NCI-H1092 (cell line): ENCODE data around the gene TTLL9.

Source experiments
- DNase-seq: peaks from one replicate; lab custom pipeline; 2025; lab: John Stamatoyannopoulos, UW

The TTLL9 gene

DNA sequence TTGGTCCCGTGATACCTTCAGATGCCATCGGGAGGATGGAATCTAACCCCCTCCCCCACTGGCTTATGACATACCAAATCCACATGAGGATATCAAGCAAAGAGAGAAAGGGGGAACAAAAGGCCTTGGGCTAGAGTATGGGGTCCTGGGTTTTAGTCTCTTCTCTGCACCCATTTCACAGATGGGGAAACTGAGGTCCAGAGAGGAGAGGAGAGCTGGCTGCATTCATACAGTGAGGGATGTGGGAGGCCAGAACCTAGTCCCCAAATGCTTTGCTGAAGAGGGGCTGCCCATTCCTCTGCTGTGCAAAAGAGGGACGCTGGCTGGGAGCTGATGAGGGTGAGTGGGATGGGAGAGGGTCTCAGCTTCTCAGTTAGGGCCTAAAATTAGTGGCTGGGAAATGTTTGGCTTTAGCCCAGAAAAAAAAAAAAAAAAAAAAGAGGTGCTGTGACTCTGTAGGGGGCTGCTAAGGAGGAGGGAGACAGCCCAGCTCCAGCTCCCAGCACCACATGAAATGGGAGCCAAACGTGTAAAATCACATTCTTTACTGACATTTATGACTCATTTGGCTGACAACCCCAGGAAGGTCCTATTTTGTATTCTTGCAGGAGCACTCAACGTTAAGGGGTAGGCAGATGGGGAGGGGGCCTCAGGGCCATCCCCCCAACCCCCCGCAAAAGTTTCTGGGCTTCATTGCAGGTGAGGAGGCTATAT, 109.4 kb downstream of the TTLL9 start:
- no peak for DNase-seq

DNA sequence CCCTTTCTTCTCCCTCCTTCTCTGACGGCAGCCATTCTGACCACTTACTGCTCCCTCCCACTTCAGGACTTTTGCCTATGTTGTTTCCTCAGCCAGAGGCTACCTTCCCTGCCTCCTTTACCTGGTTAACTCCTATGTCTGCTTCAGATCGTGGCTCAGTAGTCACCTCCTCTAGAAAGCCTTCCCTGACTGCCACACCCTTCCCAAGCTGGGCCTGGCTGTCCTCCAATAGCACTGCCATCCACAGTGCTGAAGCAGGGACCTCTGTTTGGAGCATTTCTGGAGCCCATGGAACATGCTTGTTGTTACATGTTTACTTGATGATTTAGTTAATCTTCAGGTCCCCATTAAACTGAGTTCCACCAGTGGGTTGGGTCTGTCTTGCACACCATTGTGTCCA, 111.3 kb downstream of the TTLL9 start:
- DNase-seq: no peak

DNA sequence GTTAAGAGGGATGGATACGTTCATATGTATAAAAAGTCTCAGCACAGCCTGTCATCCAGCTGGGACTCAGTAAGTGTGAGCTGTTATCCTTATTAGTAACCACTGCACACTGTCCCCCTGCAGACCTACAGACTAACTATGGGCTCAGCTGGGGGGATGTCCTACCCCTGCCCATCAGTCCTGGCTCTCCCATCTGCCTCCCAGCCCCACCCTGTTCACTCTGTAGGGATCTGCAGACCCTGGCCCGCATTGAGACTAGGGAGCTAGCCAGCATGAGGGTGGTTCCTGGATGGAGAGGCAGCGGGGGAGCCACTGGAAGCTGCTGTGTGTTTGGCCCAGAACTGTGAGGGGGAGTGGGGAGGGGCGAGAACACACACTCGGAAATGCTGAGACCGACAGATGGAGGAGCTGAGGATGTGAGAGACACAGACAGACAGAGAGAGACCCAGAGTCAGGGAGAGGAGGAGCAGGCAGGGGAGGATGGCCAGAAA, 114.6 kb downstream of the TTLL9 start:
- no peak for DNase-seq

DNA sequence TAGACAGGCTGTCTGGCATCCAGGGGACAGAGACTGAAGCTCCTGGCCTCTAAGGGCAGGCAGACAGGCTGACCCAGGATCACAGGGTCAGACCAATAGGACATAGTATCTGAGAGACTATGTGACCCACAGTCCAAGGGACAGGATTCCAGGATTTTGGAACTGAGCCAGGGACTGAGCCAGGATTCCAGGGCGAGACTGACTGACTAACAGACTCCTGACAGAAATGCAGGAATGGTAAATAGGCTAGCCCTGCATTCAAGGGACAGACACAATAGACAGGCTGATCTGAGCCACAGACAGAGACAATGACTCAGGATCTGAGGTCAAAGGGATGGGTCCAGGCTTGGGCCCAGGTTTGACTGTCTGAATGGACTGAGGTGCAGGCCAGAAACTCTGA, 117.3 kb downstream of the TTLL9 start:
- no peak for DNase-seq

DNA sequence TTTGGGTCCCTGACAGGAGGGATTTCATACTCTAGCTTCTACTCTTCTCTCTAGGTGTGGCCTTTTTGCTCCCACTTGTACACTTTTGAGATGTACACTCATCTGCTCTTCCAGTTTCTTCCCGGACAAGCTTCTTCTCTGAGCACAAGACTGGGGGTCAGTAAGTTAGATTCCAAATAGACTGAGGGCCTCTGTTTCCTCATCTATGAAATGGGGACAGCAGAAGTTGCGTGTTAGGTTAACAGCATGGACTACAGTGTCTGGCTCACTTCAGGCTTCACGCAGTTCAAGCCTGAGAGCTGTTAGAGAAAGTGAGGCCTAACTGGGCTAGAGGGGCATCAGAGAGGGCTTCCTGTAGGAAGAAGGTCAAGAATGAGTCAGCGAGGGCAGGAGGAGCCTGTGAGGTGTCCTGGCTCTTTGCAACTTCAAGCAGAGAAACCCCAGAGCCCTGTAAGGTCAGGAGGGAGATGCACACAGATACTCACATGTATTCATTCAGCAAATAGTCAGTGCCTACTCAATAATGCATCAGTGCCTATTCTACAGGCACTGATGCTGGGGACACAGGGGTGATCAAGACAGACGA, 118.1 kb downstream of the TTLL9 start:
- no peak for DNase-seq

DNA sequence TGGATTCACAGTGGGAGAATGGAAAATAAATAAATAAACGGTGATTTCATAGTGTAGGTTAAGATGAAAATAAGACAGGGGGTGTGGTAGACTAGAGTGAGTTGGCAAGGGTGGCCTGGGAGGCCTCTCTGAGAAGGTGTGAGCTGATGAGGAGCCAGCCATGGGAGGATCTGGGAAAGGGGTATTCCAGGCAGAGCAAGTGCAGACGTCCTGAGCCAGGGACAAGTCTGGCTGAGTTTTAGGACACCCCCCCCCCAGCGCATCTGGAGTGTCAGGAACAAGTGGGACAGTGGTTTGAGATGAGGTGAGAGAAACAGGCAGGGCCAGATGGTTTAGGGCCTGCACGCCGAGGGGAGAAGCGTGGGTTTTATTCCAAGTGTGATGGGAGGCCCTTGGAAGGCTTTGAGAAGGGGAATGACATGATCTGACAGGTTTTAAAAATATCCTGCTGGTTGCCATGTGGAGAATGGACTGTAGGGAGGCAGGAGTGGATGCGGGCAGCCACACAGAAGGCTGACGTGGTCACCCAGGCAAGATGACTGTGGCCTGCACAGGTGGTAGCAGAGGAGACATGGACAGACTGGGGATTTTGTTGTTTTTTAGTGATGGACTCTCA, 118.7 kb downstream of the TTLL9 start:
- DNase-seq: no peak

DNA sequence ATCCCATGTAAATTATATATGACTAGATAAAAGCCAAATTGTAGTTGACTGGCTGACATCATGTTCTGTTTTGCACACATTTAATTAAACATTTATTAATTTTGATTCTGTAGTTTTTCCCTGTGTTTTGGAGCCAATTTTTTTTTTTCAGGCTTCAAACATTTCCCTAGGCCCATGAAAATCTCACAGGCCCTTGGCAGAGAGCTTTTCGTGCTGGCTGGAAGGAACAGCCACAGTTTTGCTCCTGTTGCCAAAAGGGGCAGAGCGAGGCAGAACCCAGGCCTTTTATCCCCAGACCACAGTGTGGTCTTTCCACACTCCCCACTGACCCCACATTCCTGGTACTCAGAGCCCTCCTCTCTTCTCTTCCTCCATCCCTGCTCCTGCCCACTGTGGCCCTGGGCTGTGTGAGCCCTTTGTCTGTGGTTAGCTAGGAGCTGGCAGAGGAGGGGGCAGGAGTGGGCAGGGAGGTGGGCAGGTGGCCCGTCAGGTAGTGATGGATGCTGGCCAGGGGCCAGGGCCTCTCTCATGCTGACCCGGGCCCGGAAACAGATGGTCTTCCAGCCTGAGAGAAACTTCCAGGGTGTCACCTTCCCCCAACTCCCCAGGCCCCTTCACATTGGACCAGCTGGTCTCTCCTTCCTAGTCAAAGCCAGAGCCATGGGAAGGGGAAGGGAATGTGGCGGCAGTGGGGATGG, 120.4 kb downstream of the TTLL9 start:
- DNase-seq: no peak

DNA sequence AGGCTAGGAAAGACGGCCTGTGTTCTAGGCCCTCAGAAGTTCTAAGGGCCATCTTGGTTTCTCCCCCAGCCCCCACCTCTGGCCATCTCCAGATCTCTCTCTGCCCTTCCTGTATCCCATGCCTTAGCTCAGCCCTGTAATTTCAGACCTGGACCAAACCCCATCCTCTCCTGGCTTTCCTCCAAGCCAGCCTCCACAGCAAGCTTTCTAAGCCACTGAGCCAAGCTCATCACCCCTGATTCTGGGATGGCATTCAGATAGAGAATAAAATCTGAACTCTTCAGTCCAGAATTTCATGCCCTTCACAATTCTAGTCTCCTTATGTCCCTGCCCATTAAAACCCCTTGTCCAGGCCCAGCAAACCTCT, 120.9 kb downstream of the TTLL9 start:
- DNase-seq: no peak

DNA sequence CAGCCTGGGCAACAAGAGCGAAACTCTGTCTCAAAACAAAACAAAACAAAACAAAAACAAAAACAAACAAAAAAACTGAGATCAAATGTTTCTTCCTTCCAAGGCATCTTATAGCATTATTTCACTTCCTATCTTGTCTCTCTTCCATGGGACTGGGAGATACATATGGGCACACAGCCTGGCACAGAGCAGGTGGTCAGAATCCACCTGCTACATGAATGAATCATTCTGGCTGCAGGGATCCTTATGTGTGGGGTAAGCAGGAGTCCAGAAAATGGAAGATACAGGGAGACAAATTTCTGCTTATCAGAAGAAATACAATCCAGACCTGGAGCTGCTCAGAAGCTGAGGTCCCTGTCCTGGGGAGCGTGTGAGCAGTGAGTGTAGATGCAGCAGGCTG, 121.7 kb downstream of the TTLL9 start:
- no peak for DNase-seq
